ENCODE data around the gene THRA.

THRA gene

GRCh38 chr17:40110026-40110845 is 47.5 kb downstream of the THRA start:
- Mint-ChIP-seq H3K27me3 (ENCODE audit: low read depth, poor library complexity) (peaks cover 7% of the 10 kb centered on the region), H3K27ac (peak overlapping the region; percentile 99), H3K4me1 (peaks cover 93% of the 10 kb centered on the region), H3K4me3 (peak overlapping the region; percentile 34), H3K36me3 (ENCODE audit: low read depth) (no peaks in the 10 kb centered on the region), H3K9me3 (no peaks in the 10 kb centered on the region)
- DNase-seq, result no peak
- TF ChIP-seq, protein P1, sequence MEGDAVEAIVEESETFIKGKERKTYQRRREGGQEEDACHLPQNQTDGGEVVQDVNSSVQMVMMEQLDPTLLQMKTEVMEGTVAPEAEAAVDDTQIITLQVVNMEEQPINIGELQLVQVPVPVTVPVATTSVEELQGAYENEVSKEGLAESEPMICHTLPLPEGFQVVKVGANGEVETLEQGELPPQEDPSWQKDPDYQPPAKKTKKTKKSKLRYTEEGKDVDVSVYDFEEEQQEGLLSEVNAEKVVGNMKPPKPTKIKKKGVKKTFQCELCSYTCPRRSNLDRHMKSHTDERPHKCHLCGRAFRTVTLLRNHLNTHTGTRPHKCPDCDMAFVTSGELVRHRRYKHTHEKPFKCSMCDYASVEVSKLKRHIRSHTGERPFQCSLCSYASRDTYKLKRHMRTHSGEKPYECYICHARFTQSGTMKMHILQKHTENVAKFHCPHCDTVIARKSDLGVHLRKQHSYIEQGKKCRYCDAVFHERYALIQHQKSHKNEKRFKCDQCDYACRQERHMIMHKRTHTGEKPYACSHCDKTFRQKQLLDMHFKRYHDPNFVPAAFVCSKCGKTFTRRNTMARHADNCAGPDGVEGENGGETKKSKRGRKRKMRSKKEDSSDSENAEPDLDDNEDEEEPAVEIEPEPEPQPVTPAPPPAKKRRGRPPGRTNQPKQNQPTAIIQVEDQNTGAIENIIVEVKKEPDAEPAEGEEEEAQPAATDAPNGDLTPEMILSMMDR (IDR thresholded peaks at IDR 0.05), result no peak

- peaks cover 94% of the 10 kb centered on the region for H3K4me1 Mint-ChIP-seq
- H3K9me3 Mint-ChIP-seq, result no peaks in the 10 kb centered on the region
- H3K4me3 Mint-ChIP-seq, result peak overlapping the region; percentile 67
- TF ChIP-seq, protein P1 (IDR thresholded peaks at IDR 0.05), result peak; percentile 55
- peaks cover 5% of the 10 kb centered on the region for H3K27me3 Mint-ChIP-seq (ENCODE audit: low read depth, poor library complexity)
- H3K27ac Mint-ChIP-seq, result peak overlapping the region; percentile 99
- peak; percentile 80 for DNase-seq
- H3K36me3 Mint-ChIP-seq (ENCODE audit: low read depth), result no peaks in the 10 kb centered on the region
Observed at GRCh38 chr17:40111221-40112128, 48.7 kb downstream of the THRA start.

DNA sequence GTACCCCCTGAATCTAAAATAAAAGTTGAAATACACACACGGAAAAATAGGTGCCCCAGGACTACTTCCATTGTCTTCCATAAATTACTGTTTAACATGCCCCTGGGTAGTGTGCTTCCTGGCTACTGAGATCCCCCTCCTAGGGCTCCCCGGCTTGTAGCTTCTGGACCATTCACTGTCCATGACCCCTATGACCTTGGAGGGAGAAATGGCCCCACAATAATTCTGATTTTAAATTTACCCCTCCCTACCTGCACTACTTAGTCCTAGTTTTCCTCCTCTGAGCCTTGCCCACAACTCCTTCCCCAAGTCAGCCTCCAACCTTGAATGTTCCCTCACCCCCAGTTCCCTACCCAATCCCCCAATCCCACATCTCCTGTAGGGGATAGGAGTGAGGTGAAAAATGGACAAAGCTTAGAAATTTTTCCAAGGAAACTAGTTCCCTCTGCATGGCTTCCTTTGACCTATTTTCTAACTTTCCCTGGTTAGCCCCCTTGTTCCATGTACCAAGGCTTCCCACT is 49.5 kb downstream of the THRA start:
- peak overlapping the region; percentile 67 for H3K4me3 Mint-ChIP-seq
- H3K27me3 Mint-ChIP-seq (ENCODE audit: low read depth, poor library complexity), result peaks cover 2% of the 10 kb centered on the region

GRCh38 chr17:40112718-40113109 is 49.9 kb downstream of the THRA start:
- H3K9me3 Mint-ChIP-seq, result no peaks in the 10 kb centered on the region
- TF ChIP-seq, protein P1 (IDR thresholded peaks at IDR 0.05), result no peak
- DNase-seq, result no peak
- H3K27ac Mint-ChIP-seq, result no peak overlapping the region
- H3K36me3 Mint-ChIP-seq (ENCODE audit: low read depth), result no peaks in the 10 kb centered on the region
- H3K4me1 Mint-ChIP-seq, result peaks cover 84% of the 10 kb centered on the region
- H3K4me3 Mint-ChIP-seq, result peak overlapping the region; percentile 76
- peaks cover 2% of the 10 kb centered on the region for H3K27me3 Mint-ChIP-seq (ENCODE audit: low read depth, poor library complexity)

More for the DNA sequence above, 49.5 kb downstream of the THRA start:
- peak overlapping the region; percentile 99 for H3K27ac Mint-ChIP-seq
- H3K4me1 Mint-ChIP-seq, result peaks cover 89% of the 10 kb centered on the region
- no peaks in the 10 kb centered on the region for H3K36me3 Mint-ChIP-seq (ENCODE audit: low read depth)
- DNase-seq, result no peak
- TF ChIP-seq, protein P1 (IDR thresholded peaks at IDR 0.05), result no peak
- H3K9me3 Mint-ChIP-seq, result no peaks in the 10 kb centered on the region

- Mint-ChIP-seq H3K4me3 (peak overlapping the region; percentile 76), H3K4me1 (peaks cover 84% of the 10 kb centered on the region), H3K9me3 (no peaks in the 10 kb centered on the region), H3K27ac (peak overlapping the region; percentile 90), H3K36me3 (ENCODE audit: low read depth) (peaks cover 4% of the 10 kb centered on the region), H3K27me3 (ENCODE audit: low read depth, poor library complexity) (peaks cover 2% of the 10 kb centered on the region)
- peak; percentile 83 for DNase-seq
- TF ChIP-seq, protein P1 (IDR thresholded peaks at IDR 0.05), result peak; percentile 60
Observed at GRCh38 chr17:40113110-40113906, 50.5 kb downstream of the THRA start.

All from nephron progenitor cell (in vitro differentiated cells).